ENCODE data around the gene SYT14.

DNA sequence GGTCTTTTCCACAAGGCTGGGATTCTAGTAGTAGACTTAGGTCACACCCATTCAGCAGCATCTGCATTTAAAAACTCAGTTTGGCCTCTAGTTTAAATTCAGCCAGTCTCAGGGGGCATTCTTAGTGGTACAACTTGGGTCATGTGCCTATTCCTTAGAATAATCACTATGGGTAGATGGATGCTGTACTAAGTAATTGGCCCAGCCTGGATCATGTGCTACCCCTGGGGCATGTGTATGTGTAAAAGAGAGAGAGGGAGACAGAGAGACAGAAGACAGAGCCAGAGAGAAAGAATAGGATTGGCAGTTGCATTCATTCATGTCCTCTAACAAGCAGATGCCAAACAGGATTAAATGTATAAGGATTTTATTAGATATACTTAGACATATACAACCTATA, 13.6 kb upstream of the SYT14 start:
- TF ChIP-seq, protein P1, sequence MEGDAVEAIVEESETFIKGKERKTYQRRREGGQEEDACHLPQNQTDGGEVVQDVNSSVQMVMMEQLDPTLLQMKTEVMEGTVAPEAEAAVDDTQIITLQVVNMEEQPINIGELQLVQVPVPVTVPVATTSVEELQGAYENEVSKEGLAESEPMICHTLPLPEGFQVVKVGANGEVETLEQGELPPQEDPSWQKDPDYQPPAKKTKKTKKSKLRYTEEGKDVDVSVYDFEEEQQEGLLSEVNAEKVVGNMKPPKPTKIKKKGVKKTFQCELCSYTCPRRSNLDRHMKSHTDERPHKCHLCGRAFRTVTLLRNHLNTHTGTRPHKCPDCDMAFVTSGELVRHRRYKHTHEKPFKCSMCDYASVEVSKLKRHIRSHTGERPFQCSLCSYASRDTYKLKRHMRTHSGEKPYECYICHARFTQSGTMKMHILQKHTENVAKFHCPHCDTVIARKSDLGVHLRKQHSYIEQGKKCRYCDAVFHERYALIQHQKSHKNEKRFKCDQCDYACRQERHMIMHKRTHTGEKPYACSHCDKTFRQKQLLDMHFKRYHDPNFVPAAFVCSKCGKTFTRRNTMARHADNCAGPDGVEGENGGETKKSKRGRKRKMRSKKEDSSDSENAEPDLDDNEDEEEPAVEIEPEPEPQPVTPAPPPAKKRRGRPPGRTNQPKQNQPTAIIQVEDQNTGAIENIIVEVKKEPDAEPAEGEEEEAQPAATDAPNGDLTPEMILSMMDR (IDR thresholded peaks at IDR 0.05): no peak
- no peak for TF ChIP-seq POLR2A (IDR thresholded peaks at IDR 0.05)

Data from tibial nerve (tissue), 3 donors.